K562 (cell line): Measurements from ENCODE around the gene LCN12. TPM values are rescaled to one million over a fixed set of nuclear protein-coding genes. Genes with fewer than 3 reads are reported as not detected.

ENCODE experiments used
- ATAC-seq: fragments of 200-7000 bp; cut with Tn5 transposase; 3 replicates; pipeline ENCODE4 v1.9.1; 2020; ENCODE audit warnings: moderate library complexity
- BruUV-seq: library from RNA; stranded (reverse); fragments of 400-500 nt; replicated peaks from 2 replicates; lab custom pipeline; 2021; lab: Mats Ljungman, UMichigan
- CTCF ChIA-PET: fragments of 300-600 bp; formaldehyde crosslinking; extraction: SDS; loops from one replicate; lab custom pipeline; 2021; ENCODE audit warnings: low intra/inter-chr PET ratio; lab: Yijun Ruan, JAX
- POLR2A ChIA-PET: fragments of 300-600, 350-650 bp; sonication (Branson Sonifier 250); formaldehyde crosslinking; extraction: SDS; loops from one replicate; lab custom pipeline; 2021; ENCODE audit warnings: antibody characterized with exemption, inconsistent platforms; lab: Yijun Ruan, JAX
- DNase-seq, 4 experiments: peaks; one replicate each; pipeline versions ENCODE4 v3.0.0 to v3.0.0-alpha.2; 2011 to 2018; ENCODE audit warnings: low spot score in 3 of 4, mixed read lengths in 3 of 4; ENCODE audit errors: extremely low read depth in 1 of 4
- FAIRE-seq: peaks from 2 replicates; lab custom pipeline; 2011; peaks lifted over from hg19 to GRCh38; lab: Jason Lieb, UNC
- H2AFZ ChIP-seq: 2 replicates; pipeline ENCODE4 v1.6.0; 2011; ENCODE audit warnings: low read depth, low read length, control low read depth, inconsistent platforms
- H3K27ac ChIP-seq: fragments of 200-600 bp; 3 replicates; pipeline ENCODE4 v1.8.0; 2011; ENCODE audit warnings: low read depth, mild to moderate bottlenecking, control low read depth, inconsistent platforms, low read length, moderate library complexity, mixed read lengths; ENCODE audit errors: extremely low read depth
- H3K27me3 ChIP-seq, 2 experiments: fragments of 300-600 bp in 1 of 2; 2 replicates in 1 of 2; 3 replicates in 1 of 2; pipeline versions ENCODE4 v1.6.0 to v1.8.0; 2011; ENCODE audit warnings: inconsistent platforms in 2 of 2, low read length in 2 of 2, mild to moderate bottlenecking in 1 of 2, mixed read lengths in 1 of 2, moderate library complexity in 1 of 2; ENCODE audit not compliant: control insufficient read depth in 2 of 2, insufficient read depth in 2 of 2
- H3K36me3 ChIP-seq: fragments of 300-600 bp; 3 replicates; pipeline ENCODE4 v1.8.0; 2011; ENCODE audit warnings: mild to moderate bottlenecking, low read length, inconsistent platforms; ENCODE audit not compliant: control insufficient read depth, insufficient read depth
- H3K4me1 ChIP-seq, 2 experiments: fragments of 200-600 bp in 1 of 2; replicated peaks in 1 of 2; 2 replicates in 1 of 2; 3 replicates in 1 of 2; pipeline versions ENCODE4 v1.5.1 to v1.8.0; 2011; ENCODE audit warnings: inconsistent platforms in 2 of 2, low read length in 2 of 2, mild to moderate bottlenecking in 1 of 2, mixed read lengths in 1 of 2, moderate library complexity in 1 of 2; ENCODE audit not compliant: control insufficient read depth in 2 of 2, insufficient read depth in 2 of 2
- H3K4me2 ChIP-seq: 2 replicates; pipeline ENCODE4 v1.6.1; 2011; ENCODE audit warnings: low read length, control low read depth, inconsistent platforms, mixed read lengths; ENCODE audit not compliant: insufficient read depth
- H3K4me3 ChIP-seq: fragments of 200-600 bp; sonication (generic), shearing (Covaris generic); 2 replicates; pipeline ENCODE4 v1.5.1; 2016; ENCODE audit warnings: control low read depth, inconsistent platforms
- H3K79me2 ChIP-seq: fragments of 200-600 bp; 3 replicates; pipeline ENCODE4 v1.8.0; 2011; ENCODE audit warnings: low read length, inconsistent platforms; ENCODE audit not compliant: control insufficient read depth, insufficient read depth
- H3K9ac ChIP-seq, 2 experiments: 2 replicates each; pipeline versions ENCODE4 v1.6.0 to v1.6.1; 2011; ENCODE audit warnings: low read depth in 2 of 2, low read length in 2 of 2, control low read depth in 1 of 2, inconsistent platforms in 1 of 2, mild to moderate bottlenecking in 1 of 2, mixed read lengths in 1 of 2; ENCODE audit not compliant: insufficient read depth in 1 of 2
- H3K9me1 ChIP-seq: one replicate; pipeline ENCODE4 v1.6.0; 2011; ENCODE audit warnings: inconsistent platforms, mild to moderate bottlenecking, low read length, moderate library complexity; ENCODE audit not compliant: control insufficient read depth, insufficient read depth
- H3K9me3 ChIP-seq: replicated peaks from 2 replicates; pipeline ENCODE4 v1.5.1; 2011; ENCODE audit warnings: low read depth, low read length, inconsistent platforms; ENCODE audit not compliant: control insufficient read depth, insufficient read depth
- H4K20me1 ChIP-seq: replicated peaks from 2 replicates; pipeline ENCODE4 v1.6.1; 2011; ENCODE audit warnings: low read length, inconsistent platforms, mixed read lengths; ENCODE audit not compliant: control insufficient read depth, insufficient read depth
- ARHGAP35 ChIP-seq: fragments of 450-650 bp; IDR thresholded peaks from 2 replicates; pipeline ENCODE4 v1.6.1; 2018; ENCODE audit not compliant: partially characterized antibody
- BRF1 ChIP-seq: IDR thresholded peaks from 3 replicates; pipeline ENCODE4 v1.6.1; 2011; ENCODE audit warnings: borderline replicate concordance, mild to moderate bottlenecking; ENCODE audit not compliant: insufficient read length; ENCODE audit errors: extremely low read depth
- C11orf30 ChIP-seq: fragments of 450-650 bp; IDR thresholded peaks from 2 replicates; pipeline ENCODE4 v1.6.1; 2016; ENCODE audit warnings: low read depth, mild to moderate bottlenecking
- CBFA2T3 ChIP-seq: fragments of 450-650 bp; IDR thresholded peaks from 2 replicates; pipeline ENCODE4 v1.6.1; 2017
- FOS ChIP-seq: IDR thresholded peaks from 3 replicates; pipeline ENCODE4 v1.6.1; 2011; ENCODE audit not compliant: insufficient read length; ENCODE audit errors: extremely low read depth
- FOXJ2 ChIP-seq: fragments of 200-800 bp; sonication (Bioruptor generic); IDR thresholded peaks from 2 replicates; pipeline ENCODE4 v1.6.1; 2016; ENCODE audit warnings: missing genetic modification characterization, missing compliant biosample characterization
- GTF2F1 ChIP-seq: IDR thresholded peaks from 2 replicates; pipeline ENCODE4 v1.6.1; 2011; ENCODE audit warnings: low read depth, low read length, improper control_type of control experiment
- HMGXB4 ChIP-seq: sonication (generic); formaldehyde crosslinking; IDR thresholded peaks from 2 replicates; pipeline ENCODE4 v1.8.1; 2023; ENCODE audit warnings: mild to moderate bottlenecking, missing genetic modification reagents
- KDM2B ChIP-seq: fragments of 250-450 bp; sonication (Bioruptor Pico); IDR thresholded peaks from 2 replicates; pipeline ENCODE4 v1.8.0; 2021; ENCODE audit warnings: mild to moderate bottlenecking, moderate library complexity
- NRF1 ChIP-seq, 2 experiments: fragments of 450-650 bp; IDR thresholded peaks in 1 of 2; conservative IDR thresholded peaks in 1 of 2; 2 replicates each; pipeline ENCODE4 v1.6.1; 2014; ENCODE audit warnings: mild to moderate bottlenecking in 2 of 2
- PCBP1 ChIP-seq: fragments of 200-400 bp; formaldehyde crosslinking; IDR thresholded peaks from 2 replicates; pipeline ENCODE4 v1.6.1; 2018; ENCODE audit warnings: mild to moderate bottlenecking, low read depth, low read length; ENCODE audit not compliant: poor library complexity, severe bottlenecking
- PML ChIP-seq: IDR thresholded peaks from 2 replicates; pipeline ENCODE4 v1.6.1; 2012; ENCODE audit warnings: low read length, inconsistent platforms
- POLR2G ChIP-seq: fragments of 200-400 bp; formaldehyde crosslinking; IDR thresholded peaks from 2 replicates; pipeline ENCODE4 v1.6.1; 2017; ENCODE audit warnings: low read depth, mild to moderate bottlenecking, antibody characterized with exemption, low read length, moderate library complexity
- RBM39 ChIP-seq: fragments of 200-400 bp; formaldehyde crosslinking; optimal IDR thresholded peaks from 2 replicates; pipeline ENCODE3; 2018; ENCODE audit warnings: low read depth, low read length
- SP2 ChIP-seq: IDR thresholded peaks from 2 replicates; pipeline ENCODE4 v1.6.1; 2011; ENCODE audit warnings: mild to moderate bottlenecking, low read depth, low read length, moderate library complexity; ENCODE audit not compliant: poor library complexity, severe bottlenecking; ENCODE audit errors: extremely low read depth
- TBL1XR1 ChIP-seq, 2 experiments: IDR thresholded peaks; 2 replicates each; pipeline ENCODE4 v1.6.1; 2012; ENCODE audit warnings: improper control_type of control experiment in 2 of 2, low read length in 2 of 2, mild to moderate bottlenecking in 1 of 2
- ZNF184 ChIP-seq: sonication (generic); formaldehyde crosslinking; IDR thresholded peaks from 2 replicates; pipeline ENCODE4 v1.5.0; 2020; ENCODE audit warnings: missing genetic modification reagents
- ZNF354B ChIP-seq: fragments of 250-450 bp; sonication (Bioruptor Pico); IDR thresholded peaks from 2 replicates; pipeline ENCODE4 v1.4.0; 2020
- ZNF780A ChIP-seq: fragments of 250-450 bp; sonication (Bioruptor Pico); IDR thresholded peaks from 2 replicates; pipeline ENCODE4 v1.5.0; 2021; ENCODE audit warnings: mild to moderate bottlenecking
- WGBS: fragments of 100-300 bp; shearing (Covaris generic); methylation state at CpG from one replicate; pipeline ENCODE4 v1.1.6; 2016; ENCODE audit warnings: low coverage, mixed read lengths; ENCODE audit not compliant: insufficient coverage; ENCODE audit errors: missing lambda C conversion rate; 5-methylcytosine and 5-hydroxymethylcytosine counted together
- in situ Hi-C: fragments of 300-500 bp; cut with MboI; formaldehyde crosslinking; loops from 4 replicates; pipeline ENCODE4 v1.15.0; 2018; ENCODE audit warnings: inconsistent platforms, mixed read lengths
- intact Hi-C: fragments of 100-400 bp; cut with micrococcal nuclease; formaldehyde crosslinking; loops from 2 replicates; pipeline ENCODE4 v1.14.2; 2022
- polyA plus RNA-seq, 8 experiments: library from polyadenylated mRNA; depleted of rRNA in 4 of 8; stranded (reverse) in 5 of 8; unstranded in 3 of 8; fragments of >200 nt; fragmentation: Nextera tagmentation in 2 of 8; fragmentation: Illumina TruSeq in 1 of 8; extraction: Ambion mirVana in 2 of 8; extraction: Trizol in 1 of 8; gene quantifications; 2 replicates each; pipeline versions ENCODE4 v1.2.1 to v1.2.3, GENCODE V29; 2011 to 2014; ENCODE audit warnings: inconsistent platforms in 1 of 8, missing spikeins in 1 of 8
- total RNA-seq, 7 experiments: library from RNA; depleted of rRNA in 6 of 7; stranded (reverse); fragments of >200 nt in 6 of 7; fragmentation: Illumina TruSeq in 2 of 7; extraction: Trizol in 2 of 7; gene quantifications; 2 replicates each; pipeline versions ENCODE4 v1.2.1 to v1.2.3, GENCODE V29; 2011 to 2021; ENCODE audit warnings: low replicate concordance in 1 of 7
- TF ChIP-seq, protein P1 (sequence below), 3 experiments: fragments of 200-800 bp in 1 of 3; sonication (Bioruptor generic) in 1 of 3; sonication (generic) in 1 of 3; formaldehyde crosslinking in 1 of 3; IDR thresholded peaks; 2 replicates each; pipeline versions ENCODE4 v1.6.1 to v1.8.0; 2016 to 2022; ENCODE audit warnings: mild to moderate bottlenecking in 2 of 3, missing compliant biosample characterization in 2 of 3, missing genetic modification characterization in 2 of 3, missing genetic modification reagents in 1 of 3

Gene LCN12
- total and polyA plus RNA-seq, 9 of the 15 experiments (the other 6 are each of a cell fraction or from before 2014, with no cell fraction given) = 0.05 TPM; not detected in 8

GRCh38 chr9:136945333-136946227, 6.5 kb upstream of the LCN12 start:
- Histone ChIP-seq H3K9me3 (no peaks in the 10 kb centered on the region), H3K4me3 (no peak overlapping the region), H3K36me3 (peaks cover 29% of the 10 kb centered on the region; the same call in 2 of the 3 replicates), H3K9ac (peak overlapping the region; percentile 65 to 83; a peak in 3 of 4 replicates), H3K4me2 (peak overlapping the region; percentile 88), H3K79me2 (peaks cover 26% of the 10 kb centered on the region), H4K20me1 (no peaks in the 10 kb centered on the region), H3K27ac (peak overlapping the region; percentile 78), H3K4me1 (peaks cover 24 to 93% of the 10 kb centered on the region in 2 experiments), H2AFZ (peak overlapping the region; percentile 97), H3K27me3 (no peaks in the 10 kb centered on the region), H3K9me1 (peaks cover 2% of the 10 kb centered on the region)
- no peak for FAIRE-seq
- no peak for ATAC-seq
- ChIA-PET POLR2A (interaction anchor here (0.5 to 1.3 kb wide), 3 partner anchors 19 to 110 kb away, joined by 3 to 4 read pairs (median 3); no protein-coding TSS in a partner anchor), CTCF (interaction anchor here (0.6 kb wide), 2 partner anchors 118 to 233 kb away, joined by 3 to 4 read pairs; partner anchors contain the start of gene DIPK1B)
- no TSS peak for BruUV-seq
- in situ Hi-C loops = loop anchor here (5.0 kb wide), 1 partner anchor 92 kb away; no protein-coding TSS in a partner anchor
- intact Hi-C loops = loop anchor here (2.0 to 5.0 kb wide), 3 partner anchors 47 to 158 kb away; partner anchors contain the start of genes ABCA2 and PAXX
- WGBS = 63% methylated on average over 10 of the region's 30 CpGs
- DNase-seq = no peak
- TF ChIP-seq BRF1 = no peak
- no peak for TF ChIP-seq C11orf30
- TF ChIP-seq, protein P1, sequence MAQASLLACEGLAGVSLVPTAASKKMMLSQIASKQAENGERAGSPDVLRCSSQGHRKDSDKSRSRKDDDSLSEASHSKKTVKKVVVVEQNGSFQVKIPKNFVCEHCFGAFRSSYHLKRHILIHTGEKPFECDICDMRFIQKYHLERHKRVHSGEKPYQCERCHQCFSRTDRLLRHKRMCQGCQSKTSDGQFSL (CRISPR knock-in tag; IDR thresholded peaks at IDR 0.05) = peak; percentile 90
- TF ChIP-seq, protein P1 (tag; IDR thresholded peaks at IDR 0.05) = peak in 1 of 2 experiments; percentile 60; a peak in 1 of 4 replicates
- no peak for TF ChIP-seq ZNF184
- TF ChIP-seq RBM39 = no peak
- TF ChIP-seq SP2 = no peak
- no peak for TF ChIP-seq FOXJ2
- TF ChIP-seq NRF1 (conservative IDR thresholded peaks at IDR 0.05 in 1 of 2, IDR thresholded peaks at IDR 0.05 in 1 of 2) = no peak
- no peak for TF ChIP-seq TBL1XR1 (IDR thresholded peaks at IDR 0.05; ENCODE audit: low read length in 2 of 2)
- no peak for TF ChIP-seq PML
- TF ChIP-seq CBFA2T3 = no peak
- TF ChIP-seq POLR2G = peak; percentile 14; the same call in 1 of the 2 replicates
- TF ChIP-seq PCBP1 = peak; percentile 35
- TF ChIP-seq ZNF354B (CRISPR knock-in tag) = no peak
- no peak for TF ChIP-seq GTF2F1
- TF ChIP-seq ARHGAP35 = no peak
- no peak for TF ChIP-seq HMGXB4 (CRISPR knock-in tag)
- TF ChIP-seq KDM2B (CRISPR knock-in tag) = no peak
- TF ChIP-seq FOS = no peak
- no peak for TF ChIP-seq ZNF780A (CRISPR knock-in tag)
